ENCODE measurements around the gene DUOX2.
"Not testable (repeated sequence)": the region's sequence is repeated elsewhere in the genome, so short reads cannot be mapped to it uniquely, and the experiment has no call there.

DUOX2 gene

DNA sequence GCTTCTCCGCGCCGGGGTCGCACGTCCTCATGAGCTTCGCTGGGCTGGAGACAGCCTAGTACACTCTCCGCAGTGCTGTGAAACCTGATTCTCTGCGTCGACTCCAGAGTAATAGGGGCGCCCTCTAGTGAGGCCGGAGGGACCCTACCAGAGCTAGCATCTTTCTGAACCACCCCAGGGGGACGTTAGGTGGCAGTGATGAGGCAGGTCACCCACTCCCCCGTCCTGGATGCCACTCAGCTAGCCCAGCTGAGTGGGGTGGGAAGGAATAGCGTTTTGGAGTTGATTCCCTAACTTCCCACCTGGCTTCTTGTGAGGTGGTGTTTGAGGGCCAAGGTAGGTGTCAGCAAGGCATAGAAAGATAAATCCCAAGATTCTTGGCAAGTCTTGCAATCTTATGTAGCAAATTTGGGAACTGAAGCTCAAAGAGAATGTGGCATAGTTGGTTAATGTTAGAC, 4.2 kb upstream of the DUOX2 start:
- DNase-seq, result peak; percentile 90

- no peak for DNase-seq
Measured at GRCh38 chr15:45117308-45118130, 3.5 kb upstream of the DUOX2 start.

GRCh38 chr15:45116482-45117307, 2.7 kb upstream of the DUOX2 start:
- DNase-seq, result no peak

DNA sequence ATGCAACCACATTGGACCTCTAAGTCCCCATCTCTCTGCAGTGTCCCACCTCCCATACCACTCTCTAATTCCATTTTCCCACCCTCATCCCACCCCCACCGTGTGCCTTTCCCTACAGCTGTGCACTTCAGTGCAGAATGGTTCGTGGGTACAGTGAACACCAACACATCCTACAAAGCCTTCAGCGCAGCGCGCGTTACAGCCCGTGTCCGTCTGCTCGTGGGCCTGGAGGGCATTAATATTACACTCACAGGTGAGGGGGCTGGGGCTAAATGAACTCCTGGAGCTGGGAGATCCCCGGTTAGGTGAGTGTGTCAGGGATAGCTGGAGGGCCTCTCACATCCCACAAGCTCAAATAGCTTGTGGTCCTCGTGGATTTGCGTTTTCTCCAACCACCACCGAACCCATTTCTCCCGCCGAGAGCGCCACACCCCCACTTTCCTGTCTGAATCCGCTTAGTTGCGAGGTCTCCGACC, 2.1 kb upstream of the DUOX2 start:
- no peak for DNase-seq

- DNase-seq, result no peak
Measured at GRCh38 chr15:45115312-45115820, 1.4 kb upstream of the DUOX2 start.

DNA sequence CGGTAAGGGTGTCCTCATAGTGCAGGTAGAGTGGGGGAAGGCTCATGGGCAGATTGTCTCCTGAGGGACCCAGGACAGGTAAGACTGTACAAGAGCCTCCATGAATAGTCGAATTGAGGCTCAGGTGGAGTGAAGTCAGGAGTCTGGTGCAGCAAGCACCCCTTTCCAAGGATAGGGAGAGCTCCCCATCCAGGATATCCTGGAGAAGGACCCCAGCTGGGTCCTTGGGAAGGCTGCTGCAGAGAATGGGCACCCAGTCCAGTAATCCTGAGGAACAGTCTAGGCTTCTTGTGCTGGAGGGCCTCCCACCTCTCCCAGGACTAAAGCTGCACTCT, 746 bp upstream of the DUOX2 start:
- no peak for DNase-seq

DNA sequence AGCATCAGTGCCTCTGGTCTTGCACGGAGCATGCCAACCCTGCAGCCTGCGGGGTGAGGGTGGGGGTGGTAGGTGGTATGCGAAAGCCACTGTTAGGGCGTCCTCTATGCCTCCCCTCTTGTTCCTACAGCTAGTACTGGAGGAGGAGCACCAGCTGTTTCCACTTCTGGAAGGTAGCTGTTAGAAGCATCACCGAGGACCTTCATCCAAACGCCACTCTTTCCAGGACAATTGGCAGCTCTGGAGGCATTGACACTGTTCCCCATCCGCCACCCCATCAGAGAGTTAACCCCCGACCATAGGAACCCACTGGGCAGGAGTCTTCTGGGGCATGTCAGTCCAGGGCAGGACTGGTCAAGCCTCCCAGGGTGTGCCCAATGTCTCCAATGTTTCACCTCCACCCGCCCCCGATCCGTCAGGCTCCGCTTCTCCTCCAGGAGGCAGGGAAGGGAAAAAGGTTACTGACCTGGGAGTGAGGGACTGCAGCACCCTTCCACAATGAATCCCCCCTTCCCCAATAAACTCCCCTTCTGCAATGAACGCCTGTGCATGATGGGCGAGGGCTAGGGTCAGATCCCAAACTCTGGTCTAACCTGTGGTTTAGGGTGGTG, 487 bp downstream of the DUOX2 start:
- no peak for DNase-seq

- DNase-seq, result no peak
Measured at GRCh38 chr15:45112591-45113379, 1.2 kb downstream of the DUOX2 start.

- DNase-seq, result no peak
Measured at GRCh38 chr15:45112143-45112590, 1.8 kb downstream of the DUOX2 start.

- DNase-seq, result no peak
Measured at GRCh38 chr15:45111390-45112142, 2.4 kb downstream of the DUOX2 start.

- no peak for DNase-seq
Measured at GRCh38 chr15:45110256-45110820, 3.6 kb downstream of the DUOX2 start.

- no peak for DNase-seq
Measured at GRCh38 chr15:45107941-45108630, 5.9 kb downstream of the DUOX2 start.

- DNase-seq, result no peak
Measured at GRCh38 chr15:45106002-45106790, 7.8 kb downstream of the DUOX2 start.

DNA sequence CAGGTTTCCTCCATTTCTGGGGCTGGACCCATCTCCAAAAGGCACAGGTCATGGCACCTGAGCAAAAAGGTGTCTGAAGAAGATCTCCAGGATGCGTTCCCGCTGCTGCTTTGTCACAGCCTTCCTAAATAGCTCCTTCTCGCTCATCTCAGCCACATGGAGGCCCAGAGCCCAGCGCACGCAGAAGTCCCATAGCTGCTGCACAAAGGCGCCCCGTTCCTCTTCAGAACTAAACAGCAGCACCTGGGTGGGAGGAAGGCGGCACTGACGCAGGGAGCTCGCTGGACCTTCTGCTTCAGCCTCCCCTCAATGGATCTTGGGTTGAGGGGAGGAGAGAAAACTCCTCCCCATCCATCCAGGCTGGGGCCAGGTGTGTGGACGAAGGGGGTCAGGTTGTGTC, 8.4 kb downstream of the DUOX2 start:
- DNase-seq, result no peak

DNA sequence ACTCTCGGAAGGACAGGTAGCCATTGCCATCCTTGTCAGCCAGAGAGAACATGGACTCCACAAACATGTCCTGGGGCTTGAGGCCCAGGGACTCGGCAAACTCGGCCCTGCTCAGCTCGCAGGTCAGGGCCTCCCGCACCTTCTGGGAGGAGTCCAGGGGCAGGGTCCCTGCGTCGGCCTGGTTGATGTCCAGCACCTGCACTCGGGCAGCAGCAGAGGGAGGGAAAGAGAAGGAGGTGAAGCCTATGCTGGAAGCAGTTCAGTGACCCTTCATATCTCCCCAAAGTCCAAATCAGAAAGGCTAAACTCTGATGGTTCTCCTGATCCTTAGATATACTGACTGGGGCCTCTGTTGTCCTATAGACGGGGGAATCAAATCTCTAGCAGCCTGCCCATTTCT, 9.8 kb downstream of the DUOX2 start:
- DNase-seq, result not testable (repeated sequence)

DNA sequence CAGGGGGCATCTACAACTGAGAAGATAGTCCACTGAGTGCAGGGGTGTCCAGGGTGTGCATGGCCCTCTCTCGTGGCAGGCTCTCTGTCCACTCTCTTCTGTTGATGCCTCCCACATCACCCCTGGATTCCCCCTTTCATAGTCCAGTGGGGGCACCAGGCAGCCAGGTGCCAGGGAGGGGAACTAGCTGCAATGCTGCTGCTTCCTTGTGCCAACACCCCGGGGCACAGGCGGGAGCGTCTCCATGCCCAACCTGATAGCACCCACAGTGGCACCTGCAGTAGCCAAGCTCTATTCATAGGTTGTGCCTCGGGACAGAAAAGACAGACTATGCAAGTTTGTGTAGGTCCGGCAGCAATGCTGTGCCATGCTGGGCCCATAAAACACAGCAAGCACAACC, 11.7 kb downstream of the DUOX2 start:
- no peak for DNase-seq

DNA sequence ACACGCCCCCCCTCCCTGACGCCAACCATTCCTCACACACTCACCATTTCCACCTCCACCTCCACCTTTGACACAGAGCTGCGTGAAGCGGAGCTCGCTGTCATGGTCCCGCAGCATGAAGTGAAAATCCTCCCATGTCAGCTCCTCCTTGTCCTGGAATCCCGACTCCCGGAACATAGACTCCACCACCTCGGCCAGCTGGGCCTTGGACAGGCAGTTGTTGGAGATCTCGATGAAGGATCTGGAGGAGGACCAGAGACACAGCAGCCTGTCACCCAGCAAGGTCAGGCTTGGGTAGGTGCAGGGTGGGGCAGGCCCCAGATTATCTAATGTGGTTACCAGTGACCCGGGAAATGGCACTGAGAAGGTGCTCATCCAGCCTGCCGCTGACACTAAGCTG, 12.2 kb downstream of the DUOX2 start:
- DNase-seq, result no peak

DNA sequence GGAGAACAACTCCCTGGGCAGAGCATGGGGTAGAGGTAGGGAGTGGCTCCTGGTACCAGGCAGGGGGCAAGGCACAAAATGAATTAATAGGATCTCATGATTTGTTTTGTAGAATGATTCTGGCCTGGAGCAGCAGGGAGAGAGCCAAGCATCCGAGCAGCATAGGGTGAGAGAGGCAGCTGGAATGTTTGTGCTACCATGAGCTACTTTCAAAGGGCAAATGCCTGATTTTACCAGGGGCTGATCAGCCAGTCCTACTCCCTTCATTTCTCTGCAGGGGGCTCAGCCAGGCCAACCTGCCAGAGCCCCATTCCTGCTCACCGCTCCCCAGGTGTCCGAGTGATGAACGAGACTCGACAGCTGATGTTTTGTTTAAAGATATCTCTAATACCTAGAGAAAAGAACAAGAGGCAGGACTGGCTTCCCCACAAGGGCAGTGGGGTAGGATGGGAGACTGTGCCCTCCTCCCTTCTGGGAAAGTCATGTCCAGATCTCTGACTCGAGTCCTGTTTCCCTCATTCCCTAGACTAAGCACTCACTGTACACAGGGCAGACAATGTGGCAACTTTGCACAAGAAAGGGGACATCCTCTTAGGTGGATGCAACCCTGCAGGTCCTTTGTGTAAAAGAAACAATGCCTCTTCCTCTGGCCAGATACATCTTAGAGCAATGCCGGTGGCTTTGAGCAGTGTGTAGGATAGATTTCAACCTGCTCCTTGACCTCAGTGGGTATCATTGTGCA, 12.9 kb downstream of the DUOX2 start:
- no peak for DNase-seq

GRCh38 chr15:45099549-45100165, 14.3 kb downstream of the DUOX2 start:
- DNase-seq, result no peak

Measured in activated CD4-positive, alpha-beta T cell treated with anti-CD3 and anti-CD28 coated beads, Interleukin-2, amount 50 U/mL, for 16 hours (primary cell).